HT1080 (cell line): Measurements from ENCODE around the gene PNPLA3. TPM values are rescaled to one million over a fixed set of nuclear protein-coding genes. Genes with fewer than 3 reads are reported as not detected.

Experiments
- DNase-seq: peaks from one replicate; pipeline ENCODE4 v3.0.0-alpha.2; 2015; ENCODE audit warnings: low read depth
- total RNA-seq: library from RNA; depleted of rRNA; stranded (reverse); fragments of >200 nt; shearing (Covaris generic); gene quantifications from 2 replicates; pipeline ENCODE4 v1.2.3, GENCODE V29; 2014

PNPLA3 gene
- total RNA-seq, 1 experiment from 2014 or later = 1.7 TPM

DNA sequence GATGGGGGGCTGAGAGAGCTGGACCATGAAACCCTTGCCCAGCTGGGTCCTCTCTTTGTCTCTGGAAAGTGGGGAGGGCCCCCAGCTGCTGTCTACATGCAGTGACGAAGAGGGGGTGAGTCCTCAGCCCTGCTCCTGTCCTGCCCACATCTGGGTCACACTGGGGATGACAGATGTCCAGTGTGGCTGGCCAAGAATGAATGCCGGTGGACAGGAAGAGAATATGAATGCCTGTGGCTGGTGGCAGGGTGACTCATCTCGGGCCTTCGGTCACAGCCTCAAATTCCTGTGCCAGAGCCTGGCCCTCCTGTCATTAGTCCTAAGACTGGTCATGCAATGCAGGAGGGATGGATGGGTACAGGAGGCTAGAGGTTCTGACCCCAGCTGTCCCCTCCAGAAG lies 2.2 kb upstream of the PNPLA3 start:
- peak; percentile 89 for DNase-seq

DNA sequence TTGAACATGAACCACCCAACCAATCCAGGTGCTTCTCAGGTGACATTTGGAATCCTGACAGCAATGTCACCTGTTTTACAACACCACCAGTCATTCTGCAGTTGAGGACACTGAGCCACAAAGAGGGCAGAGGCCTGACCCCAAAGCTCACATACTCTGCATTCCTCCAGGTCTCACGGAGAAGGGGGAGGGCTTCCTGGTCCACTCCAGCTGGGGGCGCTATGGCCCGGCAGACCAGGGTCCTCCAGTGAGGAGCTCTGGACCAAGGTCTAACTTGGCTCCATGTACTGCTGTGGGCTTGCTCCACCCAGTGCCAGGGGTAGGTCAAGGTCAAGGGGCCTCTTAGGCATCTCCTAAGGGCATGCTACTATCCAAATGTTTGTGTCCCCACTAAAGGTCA lies 1.5 kb upstream of the PNPLA3 start:
- no peak for DNase-seq

DNA sequence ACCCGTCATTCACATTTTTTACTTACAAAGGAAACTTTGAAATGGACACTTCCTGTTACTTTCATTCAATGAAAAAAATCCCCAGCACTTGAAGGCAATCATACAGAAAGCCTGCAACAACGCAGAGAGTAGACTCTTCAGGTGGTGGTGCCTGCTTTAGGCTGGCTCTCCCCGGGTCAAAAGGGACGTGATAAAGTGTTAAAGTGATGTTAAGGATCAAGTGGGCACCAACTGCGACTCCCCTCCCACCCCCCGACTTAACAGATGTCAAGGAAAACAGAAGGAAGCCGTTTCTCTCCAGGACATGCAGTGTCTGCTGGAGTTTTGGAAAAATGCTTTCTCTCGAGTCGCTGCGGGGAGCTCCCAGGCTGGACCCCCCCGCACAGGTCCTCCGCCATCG lies 414 bp upstream of the PNPLA3 start:
- peak; percentile 7 for DNase-seq

DNA sequence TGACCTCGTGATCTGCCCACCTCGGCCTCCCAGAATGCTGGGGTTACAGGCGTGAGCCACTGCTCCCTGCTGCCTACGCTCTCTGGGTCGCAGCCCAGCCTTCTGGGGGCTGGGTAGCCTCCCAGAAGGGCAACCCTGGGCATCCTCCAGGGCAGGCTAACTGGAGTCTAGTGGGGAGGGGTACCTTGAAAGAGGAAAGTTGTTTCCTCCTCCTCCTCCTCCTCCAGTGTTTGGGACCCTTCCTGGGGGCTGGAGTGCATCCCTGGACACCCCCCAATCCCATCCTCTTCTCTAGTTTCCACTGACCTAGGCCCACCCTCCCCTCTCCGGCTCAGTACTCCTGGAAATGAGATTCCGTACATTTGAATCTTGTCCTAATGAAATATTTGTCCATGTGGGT lies 1.3 kb downstream of the PNPLA3 start:
- DNase-seq = no peak

DNA sequence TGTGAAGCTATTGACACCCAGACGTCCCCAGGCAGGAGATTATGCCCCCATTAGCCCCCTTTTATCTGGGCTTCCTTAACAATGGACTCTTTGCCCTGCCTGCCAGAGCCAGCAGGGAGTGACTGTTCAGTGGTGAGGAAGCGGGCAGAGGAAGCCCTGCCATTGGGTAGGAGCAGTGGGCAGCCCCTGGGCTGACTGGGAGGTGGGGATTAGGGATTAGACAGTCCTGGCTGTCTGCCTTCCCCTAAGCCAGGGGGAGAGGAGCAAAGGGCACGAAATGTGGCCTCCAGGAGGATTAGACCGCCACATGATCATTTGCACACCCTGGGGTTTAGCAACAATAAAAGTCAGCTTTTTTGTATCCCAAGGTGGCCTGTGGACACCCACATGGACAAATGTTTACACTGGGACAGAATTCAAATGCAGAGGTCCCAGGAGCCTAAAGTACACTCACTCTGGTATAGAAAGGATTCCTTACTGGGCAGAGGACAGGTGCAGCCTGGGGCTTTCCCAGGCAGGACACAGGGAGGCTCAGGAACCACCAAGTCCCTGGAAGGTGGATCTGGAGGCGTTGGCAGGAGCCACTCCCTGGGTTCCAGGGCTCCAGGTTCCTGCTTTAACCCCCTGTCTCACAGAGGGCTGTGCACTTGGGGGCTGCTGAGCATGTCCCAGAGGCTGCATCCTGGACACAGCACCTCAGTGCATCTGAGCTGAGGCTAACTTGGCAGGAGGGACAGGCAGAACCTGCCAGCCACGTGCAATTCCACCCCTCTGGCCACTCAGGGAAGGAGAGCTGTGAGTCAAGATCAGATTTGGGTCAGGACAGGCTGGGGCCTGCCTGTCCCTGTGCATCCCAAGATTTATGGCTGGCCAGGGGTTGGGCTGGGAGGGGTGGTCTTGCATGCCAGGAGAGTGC lies 2.1 kb downstream of the PNPLA3 start:
- DNase-seq = peak; percentile 40

DNA sequence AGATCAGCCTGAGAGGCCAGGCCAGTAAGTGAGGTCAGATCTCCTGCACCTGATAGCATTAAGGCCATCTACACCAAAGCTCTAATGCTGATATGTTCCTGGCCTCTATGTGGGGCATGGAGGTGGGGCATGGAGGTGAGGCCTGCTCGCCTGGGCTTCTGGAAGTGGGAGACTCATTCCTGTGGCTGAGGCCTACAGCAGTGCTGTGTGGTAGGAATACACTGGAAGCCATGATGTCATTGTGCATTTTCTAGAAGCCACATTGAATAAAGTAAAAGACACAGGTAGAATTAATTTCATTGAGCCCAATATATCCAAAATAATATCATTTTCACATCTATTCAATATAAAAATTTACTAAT lies 2.7 kb downstream of the PNPLA3 start:
- no peak for DNase-seq

DNA sequence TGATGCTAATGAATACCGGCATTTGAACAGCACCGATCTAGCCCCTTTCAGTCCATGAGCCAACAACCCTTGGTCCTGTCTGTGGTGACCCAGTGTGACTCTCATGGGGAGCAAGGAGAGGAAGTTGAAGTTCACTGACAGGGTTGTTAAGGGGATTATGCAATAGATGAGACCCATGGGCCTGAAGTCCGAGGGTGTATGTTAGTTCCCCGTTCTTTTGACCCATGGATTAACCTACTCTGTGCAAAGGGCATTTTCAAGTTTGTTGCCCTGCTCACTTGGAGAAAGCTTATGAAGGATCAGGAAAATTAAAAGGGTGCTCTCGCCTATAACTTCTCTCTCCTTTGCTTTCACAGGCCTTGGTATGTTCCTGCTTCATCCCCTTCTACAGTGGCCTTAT lies 4.9 kb downstream of the PNPLA3 start:
- DNase-seq = no peak

DNA sequence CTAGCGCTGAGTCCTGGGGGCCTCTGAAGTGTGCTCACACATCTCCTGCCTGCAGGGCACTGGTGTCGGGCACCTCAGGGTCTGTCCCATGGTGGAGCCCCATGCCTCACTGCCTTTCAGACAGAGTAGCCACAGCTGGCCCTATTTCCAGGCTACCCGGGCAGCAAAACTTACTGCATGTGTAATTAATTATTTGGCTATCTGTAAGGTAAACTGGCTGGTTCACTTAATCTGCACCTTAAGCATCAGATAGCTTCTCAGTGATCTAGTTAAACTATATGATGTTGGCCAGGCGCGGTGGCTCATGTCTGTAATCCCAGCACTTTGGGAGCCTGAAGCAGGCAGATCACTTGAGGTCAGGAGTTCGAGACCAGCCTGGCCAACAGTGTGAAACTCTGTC lies 5.3 kb downstream of the PNPLA3 start:
- no peak for DNase-seq

DNA sequence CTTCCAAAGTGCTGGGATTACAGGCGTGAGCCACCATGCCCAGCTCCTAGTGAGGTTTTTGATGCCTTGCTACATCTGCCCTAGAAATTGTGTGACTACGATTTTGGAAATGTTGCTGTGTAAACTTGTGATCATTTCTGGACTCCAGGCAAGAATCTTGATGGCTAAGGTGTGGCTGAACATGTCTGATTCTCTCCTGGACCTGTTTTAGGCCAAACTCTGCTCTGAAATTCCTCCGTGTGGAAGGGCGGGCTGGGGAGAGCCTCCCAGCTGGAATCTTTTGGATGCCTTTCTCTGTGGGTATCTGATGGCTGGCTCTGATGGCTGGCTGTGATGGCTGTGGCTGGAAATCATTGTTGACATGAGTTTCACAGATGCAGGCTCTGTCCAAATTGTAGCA lies 8.2 kb downstream of the PNPLA3 start:
- no peak for DNase-seq

DNA sequence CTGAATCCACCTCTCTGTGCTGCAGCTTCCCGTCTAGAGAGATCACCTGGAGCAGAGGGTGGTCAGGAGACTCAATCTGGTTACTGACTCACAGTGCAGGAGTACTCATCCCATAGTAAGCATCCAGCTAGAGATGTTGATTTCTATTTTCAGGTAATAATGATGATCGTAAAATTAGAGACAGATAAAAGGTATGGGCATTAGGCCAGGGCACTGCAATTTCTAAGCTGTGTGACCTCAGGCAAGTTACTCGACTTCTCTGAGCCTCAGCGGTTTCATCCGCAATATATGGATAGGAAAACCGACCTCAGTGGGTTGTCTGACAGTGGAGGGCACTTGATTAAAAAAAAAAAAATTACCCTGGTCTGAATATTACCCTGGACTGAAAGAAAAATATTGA lies 17.8 kb downstream of the PNPLA3 start:
- DNase-seq = no peak

DNA sequence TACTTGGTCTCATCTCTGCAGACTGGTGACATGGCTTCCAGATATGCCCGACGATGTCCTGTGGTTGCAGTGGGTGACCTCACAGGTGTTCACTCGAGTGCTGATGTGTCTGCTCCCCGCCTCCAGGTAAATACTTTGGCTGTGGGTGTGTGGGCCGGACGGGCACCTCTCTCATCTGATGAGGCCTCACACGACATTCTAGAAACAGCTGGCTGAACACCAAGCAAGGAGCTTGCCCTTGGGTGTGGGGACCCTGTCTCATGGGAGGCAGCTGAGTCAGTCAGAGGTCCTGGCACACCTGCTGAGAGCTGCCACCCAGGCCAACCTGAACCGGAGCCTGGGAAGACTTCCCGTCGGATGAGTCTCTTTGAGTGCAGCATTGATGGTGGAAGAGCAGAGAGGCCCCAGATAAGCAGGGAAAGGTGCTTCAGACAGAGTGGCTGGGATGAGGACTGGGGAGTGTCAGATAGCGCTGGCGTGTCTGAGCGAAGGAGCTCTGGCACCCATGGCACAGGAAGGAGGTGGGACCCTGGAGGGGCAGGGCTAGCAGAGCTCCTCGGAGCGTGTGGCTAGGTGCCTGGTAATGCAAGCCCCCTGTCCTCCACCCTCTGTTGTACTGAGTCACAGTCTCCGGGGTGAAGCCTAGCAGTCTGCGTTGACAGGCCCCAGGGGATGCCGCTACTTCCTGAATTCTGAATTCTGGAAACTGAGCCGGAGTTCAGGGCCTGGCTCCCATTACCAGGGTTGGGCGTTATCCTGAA lies 21.2 kb downstream of the PNPLA3 start:
- no peak for DNase-seq

DNA sequence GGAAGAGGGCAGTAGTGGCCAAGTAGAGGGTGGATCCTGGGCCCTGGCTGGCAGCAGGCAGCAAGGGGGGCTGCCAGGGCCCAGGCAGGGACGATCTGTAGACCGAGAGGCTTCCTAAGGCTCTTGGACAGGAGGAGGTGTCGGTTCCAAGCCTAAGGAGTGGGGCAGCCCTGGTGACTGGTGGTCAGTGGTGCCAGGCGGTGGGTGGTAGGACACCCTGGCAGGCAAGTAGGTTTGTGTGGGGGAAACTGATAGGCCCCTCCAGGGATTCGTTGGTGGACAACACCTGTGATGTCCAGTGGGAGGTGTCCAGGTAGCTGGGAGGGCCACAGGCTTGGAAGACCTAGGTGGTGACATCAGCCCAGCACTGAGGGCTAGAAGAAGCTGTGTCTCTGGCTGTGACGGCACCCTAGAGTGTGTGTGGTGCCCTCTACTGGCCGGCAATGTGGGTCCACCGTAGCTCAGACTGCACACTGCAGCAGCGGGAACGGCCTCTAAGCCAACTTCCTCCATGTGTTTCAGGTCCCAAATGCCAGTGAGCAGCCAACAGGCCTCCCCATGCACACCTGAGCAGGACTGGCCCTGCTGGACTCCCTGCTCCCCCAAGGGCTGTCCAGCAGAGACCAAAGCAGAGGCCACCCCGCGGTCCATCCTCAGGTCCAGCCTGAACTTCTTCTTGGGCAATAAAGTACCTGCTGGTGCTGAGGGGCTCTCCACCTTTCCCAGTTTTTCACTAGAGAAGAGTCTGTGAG lies 22.2 kb downstream of the PNPLA3 start:
- DNase-seq = peak; percentile 59

DNA sequence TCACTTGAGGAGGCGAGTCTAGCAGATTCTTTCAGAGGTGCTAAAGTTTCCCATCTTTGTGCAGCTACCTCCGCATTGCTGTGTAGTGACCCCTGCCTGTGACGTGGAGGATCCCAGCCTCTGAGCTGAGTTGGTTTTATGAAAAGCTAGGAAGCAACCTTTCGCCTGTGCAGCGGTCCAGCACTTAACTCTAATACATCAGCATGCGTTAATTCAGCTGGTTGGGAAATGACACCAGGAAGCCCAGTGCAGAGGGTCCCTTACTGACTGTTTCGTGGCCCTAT lies 22.7 kb downstream of the PNPLA3 start:
- no peak for DNase-seq

DNA sequence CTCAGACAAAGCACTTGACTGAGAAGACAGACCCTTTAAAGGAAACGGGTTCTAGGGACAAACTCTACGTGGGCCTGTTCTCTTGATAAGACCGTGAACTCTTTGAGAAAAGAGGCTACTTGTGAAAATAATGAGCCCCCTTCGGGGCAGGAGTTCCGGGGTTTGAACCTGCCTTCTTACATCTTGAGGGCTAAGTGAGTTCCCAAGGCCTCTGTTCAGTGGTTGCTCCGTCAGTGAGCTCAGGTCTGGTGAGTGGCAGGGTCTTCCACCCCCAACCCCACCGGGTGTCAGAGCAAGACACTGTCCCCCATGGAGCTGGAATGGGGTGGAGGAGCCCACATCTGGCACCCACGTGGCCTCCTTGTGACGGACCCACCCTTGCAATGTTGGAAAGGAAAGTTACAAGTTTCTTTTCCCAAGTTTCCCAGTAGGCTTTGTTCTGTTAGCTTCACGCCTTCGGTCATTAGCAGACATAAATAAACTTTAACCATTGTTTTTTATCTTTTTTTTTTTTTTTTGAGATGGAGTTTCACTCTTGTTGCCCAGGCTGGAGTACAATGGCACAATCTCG lies 25.3 kb downstream of the PNPLA3 start:
- no peak for DNase-seq

DNA sequence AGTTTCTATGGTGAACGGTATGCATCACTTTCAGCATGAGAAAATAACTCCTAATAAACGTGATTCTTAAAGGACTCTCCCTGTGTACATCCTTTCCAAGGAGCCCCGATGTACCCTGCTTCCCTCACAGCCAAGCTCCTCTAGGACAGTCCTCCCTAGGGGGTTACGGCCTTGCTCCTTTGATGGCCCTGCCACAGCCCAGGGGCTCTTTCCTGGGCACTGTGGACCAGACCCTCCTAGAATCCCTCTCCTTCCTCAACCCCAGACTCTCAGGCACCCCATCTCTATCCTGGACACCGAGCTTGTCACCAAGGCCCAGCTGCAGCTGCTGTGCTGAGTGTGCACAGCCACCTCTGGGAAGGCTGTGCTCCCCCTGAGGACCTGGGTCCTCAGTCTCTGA lies 27.8 kb downstream of the PNPLA3 start:
- DNase-seq = no peak

DNA sequence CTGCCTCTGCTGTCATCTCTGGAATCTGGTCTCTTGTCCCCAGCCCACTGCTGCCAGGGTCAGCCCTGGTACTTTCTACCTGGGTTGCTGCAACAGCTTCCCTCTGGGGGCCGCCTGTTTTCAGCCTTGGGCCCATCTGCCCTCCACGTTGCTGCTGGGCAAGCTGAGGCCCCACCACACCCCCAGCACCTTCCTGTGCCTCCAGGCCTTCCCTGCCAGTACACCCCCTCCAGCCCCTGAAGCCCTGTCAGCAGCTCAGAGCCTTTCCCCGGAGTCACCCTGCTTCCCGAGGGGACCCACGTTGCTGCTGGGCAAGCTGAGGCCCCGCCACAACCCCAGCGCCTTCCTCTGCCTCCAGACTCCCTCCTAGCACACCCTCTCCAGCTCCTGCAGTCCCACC lies 28.4 kb downstream of the PNPLA3 start:
- DNase-seq = no peak

DNA sequence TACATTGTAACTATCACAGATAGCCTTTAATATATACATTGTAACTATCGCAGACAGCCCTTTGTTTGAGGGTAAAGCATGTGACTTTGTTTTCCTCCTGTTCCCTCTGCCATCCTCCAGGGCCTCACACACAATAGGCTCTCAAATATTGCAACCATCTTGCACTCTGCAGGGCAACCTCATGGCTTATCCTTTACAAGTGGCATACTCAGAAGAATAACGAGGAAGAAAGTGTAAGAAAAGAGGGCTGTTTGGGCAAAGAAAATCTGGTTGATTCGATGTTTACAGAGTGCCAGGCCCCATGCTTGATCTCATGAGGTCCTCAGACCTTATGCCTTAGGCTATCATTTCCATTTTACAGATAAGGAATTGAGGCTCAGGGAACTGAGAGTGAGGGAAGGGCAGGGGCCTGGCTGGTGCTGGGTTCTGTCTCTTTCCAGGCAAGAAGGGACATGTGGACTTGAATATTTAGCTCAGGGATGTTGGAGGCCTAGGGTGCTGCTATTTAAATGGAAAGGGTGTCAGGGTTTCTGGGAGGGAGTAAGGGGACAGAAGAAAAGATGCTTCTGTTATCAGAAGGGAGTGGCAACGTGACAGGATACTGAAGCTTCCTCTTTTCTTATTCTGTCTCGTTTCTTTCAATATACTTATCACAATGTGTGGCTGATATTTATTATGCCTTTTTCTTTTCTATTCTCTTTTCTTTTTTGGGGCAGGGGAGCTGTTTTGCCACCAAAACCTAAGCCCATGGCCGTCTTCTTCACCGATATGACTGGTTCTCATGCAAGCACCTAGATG lies 30.6 kb downstream of the PNPLA3 start:
- DNase-seq = no peak

DNA sequence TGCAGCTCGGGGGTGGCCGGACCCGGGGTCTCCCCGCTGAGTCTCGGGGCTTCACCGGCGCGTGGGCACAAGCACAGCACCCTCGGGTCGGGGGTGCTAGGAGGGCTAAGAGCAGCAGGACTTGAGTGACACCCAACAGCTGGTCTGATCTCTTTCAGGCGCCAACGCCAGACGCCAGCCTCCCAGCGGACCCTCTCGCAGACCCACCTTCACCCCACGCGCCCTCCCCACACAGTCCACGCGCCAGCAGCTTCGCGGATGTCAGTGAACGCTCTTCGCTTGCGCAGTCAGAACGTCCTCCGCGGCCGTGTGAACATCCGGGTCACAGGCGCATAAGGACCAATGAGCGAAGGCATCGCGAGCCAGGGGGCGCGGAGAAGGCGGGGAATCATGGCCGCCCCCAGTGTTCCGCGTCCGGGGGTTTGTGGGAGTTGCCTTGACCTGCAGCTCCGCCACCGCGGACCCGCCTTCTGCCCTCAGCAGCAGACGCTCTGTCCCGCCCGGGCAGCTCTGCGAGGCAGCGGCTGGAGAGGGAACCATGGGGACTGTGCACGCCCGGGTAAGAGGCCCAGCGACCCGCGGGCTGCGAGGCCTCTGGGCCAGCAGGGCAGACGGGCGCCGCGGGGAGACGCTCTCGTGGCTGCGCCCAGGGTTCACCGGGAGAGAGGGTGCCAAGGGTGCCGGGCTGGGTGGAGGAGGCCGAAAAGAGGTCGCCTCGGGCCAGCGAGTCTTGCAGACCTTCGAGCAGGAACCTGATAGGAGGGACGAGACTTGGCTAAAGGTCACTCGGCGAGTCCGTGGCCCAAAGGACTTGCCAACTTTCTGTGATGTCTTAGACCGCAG lies 31.7 kb downstream of the PNPLA3 start, which contains the start of gene SAMM50:
SAMM50 (plus strand) TSS at position 403 of the 843 bp plus-strand sequence; CDS start at position 539, 136 bp downstream.
- DNase-seq = peak; percentile 91

DNA sequence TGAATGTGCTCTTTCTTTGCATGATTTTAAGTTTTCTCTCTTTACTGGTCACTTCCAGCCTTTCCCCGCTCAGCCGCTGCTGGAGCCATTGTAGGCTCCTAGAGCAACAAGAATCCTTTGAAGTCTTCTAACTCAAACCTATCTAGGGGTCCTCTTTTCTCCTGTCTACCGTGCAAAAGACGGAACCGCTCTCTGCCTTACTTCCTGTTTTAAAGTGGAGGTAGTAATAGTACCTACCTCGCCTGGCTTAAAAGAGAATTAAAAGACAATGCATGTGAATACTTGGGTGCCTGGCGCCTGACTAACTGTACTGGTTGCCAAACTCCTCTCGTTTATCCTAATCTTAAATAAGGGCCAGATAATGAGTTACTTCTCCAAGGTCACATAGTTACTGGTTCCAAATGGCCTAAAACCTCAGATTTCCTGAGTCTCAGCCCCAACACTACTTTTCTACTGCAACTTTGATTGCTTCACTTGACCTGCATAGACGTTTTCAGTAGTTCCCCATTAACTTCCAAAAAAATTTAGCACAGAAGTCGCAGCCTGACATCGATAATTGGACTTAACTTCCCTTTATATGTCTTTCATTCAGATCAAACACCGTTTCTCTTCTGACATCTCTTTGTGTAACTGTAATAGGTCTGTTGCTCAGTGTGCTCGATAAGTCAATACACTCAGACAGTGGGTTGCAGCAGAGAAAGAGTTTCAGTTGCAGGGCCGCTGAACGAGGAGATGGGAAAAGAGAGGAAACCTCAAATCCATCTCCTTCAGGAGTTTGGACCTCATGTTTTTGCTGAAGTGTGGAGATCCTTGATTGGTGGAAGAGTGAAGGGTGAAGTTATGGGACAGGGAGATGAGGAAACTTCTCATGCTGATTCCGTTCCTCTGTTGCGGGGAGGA lies 32.5 kb downstream of the PNPLA3 start:
- no peak for DNase-seq
